H9 (cell line): ENCODE measurements around the gene DTNBP1. TPM values are rescaled to one million over a fixed set of nuclear protein-coding genes. Genes with fewer than 3 reads are reported as not detected.

Experiments
- DNase-seq: peaks from one replicate; pipeline ENCODE4 v3.0.0-alpha.2; 2017
- H2AFZ ChIP-seq: one replicate; pipeline ENCODE4 v1.6.1; 2013; ENCODE audit warnings: mild to moderate bottlenecking, low read length, control low read depth, moderate library complexity
- H2AK5ac ChIP-seq: 2 replicates; pipeline ENCODE4 v1.6.1; 2013; ENCODE audit warnings: low read length, control low read depth, mixed read lengths; ENCODE audit not compliant: insufficient read length
- H2BK120ac ChIP-seq: one replicate; pipeline ENCODE4 v1.6.1; 2013; ENCODE audit warnings: low read depth, mild to moderate bottlenecking, low read length, control low read depth, inconsistent platforms; ENCODE audit not compliant: poor library complexity, severe bottlenecking
- H2BK12ac ChIP-seq: 2 replicates; pipeline ENCODE4 v1.6.1; 2013; ENCODE audit warnings: low read length, control low read depth, mixed read lengths, low read depth; ENCODE audit not compliant: insufficient read length
- H2BK15ac ChIP-seq: 2 replicates; pipeline ENCODE4 v1.6.1; 2013; ENCODE audit warnings: low read depth, low read length, control low read depth
- H2BK20ac ChIP-seq: one replicate; pipeline ENCODE4 v1.6.1; 2013; ENCODE audit warnings: low read depth, mild to moderate bottlenecking, low read length, control low read depth, inconsistent platforms; ENCODE audit not compliant: poor library complexity, severe bottlenecking
- H2BK5ac ChIP-seq: 2 replicates; pipeline ENCODE4 v1.6.1; 2013; ENCODE audit warnings: low read length, control low read depth, mixed read lengths; ENCODE audit not compliant: insufficient read length
- H3K14ac ChIP-seq: 2 replicates; pipeline ENCODE4 v1.6.1; 2013; ENCODE audit warnings: low read length, control low read depth; ENCODE audit not compliant: insufficient read depth
- H3K18ac ChIP-seq: 2 replicates; pipeline ENCODE4 v1.6.1; 2013; ENCODE audit warnings: low read depth, mild to moderate bottlenecking, mixed read lengths, low read length, control low read depth; ENCODE audit not compliant: insufficient read length
- H3K23ac ChIP-seq: 2 replicates; pipeline ENCODE4 v1.6.1; 2013; ENCODE audit warnings: low read length, control low read depth, mixed read lengths, low read depth; ENCODE audit not compliant: insufficient read length
- H3K23me2 ChIP-seq: 2 replicates; pipeline ENCODE4 v1.6.1; 2013; ENCODE audit warnings: low read depth, mild to moderate bottlenecking, mixed read lengths, low read length, control low read depth; ENCODE audit not compliant: insufficient read length, poor library complexity, severe bottlenecking
- H3K27ac ChIP-seq: 2 replicates; pipeline ENCODE4 v1.5.1; 2013; ENCODE audit warnings: low read length, control low read depth, mixed read lengths, low read depth; ENCODE audit not compliant: insufficient read length
- H3K27me3 ChIP-seq: 2 replicates; pipeline ENCODE4 v1.6.1; 2013; ENCODE audit warnings: low read length, control low read depth, inconsistent platforms; ENCODE audit not compliant: insufficient read depth
- H3K4ac ChIP-seq: 2 replicates; pipeline ENCODE4 v1.6.1; 2013; ENCODE audit warnings: low read depth, mild to moderate bottlenecking, control low read depth, inconsistent platforms, low read length, moderate library complexity
- H3K4me1 ChIP-seq: 2 replicates; pipeline ENCODE4 v1.6.1; 2013; ENCODE audit warnings: low read length, control low read depth, inconsistent platforms; ENCODE audit not compliant: insufficient read depth
- H3K4me2 ChIP-seq: 2 replicates; pipeline ENCODE4 v1.6.1; 2013; ENCODE audit warnings: low read length, control low read depth, mixed read lengths; ENCODE audit not compliant: insufficient read length, insufficient read depth
- H3K56ac ChIP-seq: 2 replicates; pipeline ENCODE4 v1.6.1; 2013; ENCODE audit warnings: low read depth, mild to moderate bottlenecking, mixed read lengths, low read length, control low read depth; ENCODE audit not compliant: insufficient read length
- H3K79me1 ChIP-seq: 2 replicates; pipeline ENCODE4 v1.6.1; 2013; ENCODE audit warnings: low read depth, mild to moderate bottlenecking, moderate library complexity, low read length, control low read depth, inconsistent platforms; ENCODE audit not compliant: insufficient read depth, poor library complexity, severe bottlenecking
- H3K79me2 ChIP-seq: 2 replicates; pipeline ENCODE4 v1.6.1; 2013; ENCODE audit warnings: low read length, control low read depth, inconsistent platforms; ENCODE audit not compliant: insufficient read depth
- H3K9ac ChIP-seq: 2 replicates; pipeline ENCODE4 v1.6.1; 2013; ENCODE audit warnings: low read length, control low read depth, mixed read lengths; ENCODE audit not compliant: insufficient read length; ENCODE audit errors: extremely low read depth
- H3K9me3 ChIP-seq: one replicate; pipeline ENCODE4 v1.6.1; 2013; ENCODE audit warnings: low read depth, low read length, inconsistent platforms; ENCODE audit not compliant: control insufficient read depth
- H3T11ph ChIP-seq: one replicate; pipeline ENCODE4 v1.6.1; 2013; ENCODE audit warnings: mild to moderate bottlenecking, low read length, control low read depth, inconsistent platforms
- H4K20me1 ChIP-seq: one replicate; pipeline ENCODE4 v1.6.1; 2013; ENCODE audit not compliant: control insufficient read depth, insufficient read length, insufficient read depth
- H4K5ac ChIP-seq: 2 replicates; pipeline ENCODE4 v1.6.1; 2013; ENCODE audit warnings: low read depth, mild to moderate bottlenecking, mixed read lengths, low read length, control low read depth; ENCODE audit not compliant: insufficient read length
- H4K8ac ChIP-seq: replicated peaks from 2 replicates; pipeline ENCODE4 v1.6.1; 2013; ENCODE audit warnings: low read length, control low read depth, mixed read lengths, low read depth; ENCODE audit not compliant: insufficient read length
- H4K91ac ChIP-seq: 2 replicates; pipeline ENCODE4 v1.6.1; 2013; ENCODE audit warnings: low read depth, mild to moderate bottlenecking, moderate library complexity, mixed read lengths, low read length, control low read depth; ENCODE audit not compliant: insufficient read length
- H3K27ac Mint-ChIP-seq, 3 experiments: 2 replicates in 2 of 3; 3 replicates in 1 of 3; pipeline ENCODE4 v1.8.0; 2020 to 2021; ENCODE audit warnings: mixed read lengths in 3 of 3, mild to moderate bottlenecking in 1 of 3, moderate library complexity in 1 of 3
- H3K27me3 Mint-ChIP-seq: 2 replicates; pipeline ENCODE4 v1.8.0; 2021; ENCODE audit warnings: low read depth, mild to moderate bottlenecking, moderate library complexity, mixed read lengths
- H3K36me3 Mint-ChIP-seq, 3 experiments: 2 replicates in 2 of 3; 3 replicates in 1 of 3; pipeline ENCODE4 v1.8.0; 2020 to 2021; ENCODE audit warnings: low read depth in 3 of 3, mixed read lengths in 3 of 3; ENCODE audit not compliant: insufficient read depth in 1 of 3
- H3K4me1 Mint-ChIP-seq, 2 experiments: 2 replicates each; pipeline ENCODE4 v1.8.0; 2020; ENCODE audit warnings: mixed read lengths in 2 of 2
- H3K4me3 Mint-ChIP-seq, 2 experiments: 2 replicates in 1 of 2; 3 replicates in 1 of 2; pipeline ENCODE4 v1.8.0; 2020 to 2021; ENCODE audit warnings: mild to moderate bottlenecking in 2 of 2, mixed read lengths in 2 of 2, moderate library complexity in 1 of 2
- H3K9me3 Mint-ChIP-seq, 2 experiments: 2 replicates in 1 of 2; 3 replicates in 1 of 2; pipeline ENCODE4 v1.8.0; 2020; ENCODE audit warnings: mild to moderate bottlenecking in 2 of 2, mixed read lengths in 2 of 2, moderate library complexity in 1 of 2
- CTCF ChIP-seq: fragments of 200-600 bp; sonication (generic); conservative IDR thresholded peaks from 3 replicates; pipeline ENCODE4 v1.8.0; 2021; ENCODE audit warnings: antibody characterized with exemption, mild to moderate bottlenecking
- WGBS: extraction: QIAGEN DNeasy Blood & Tissue Kit; methylation state at CpG from one replicate; pipeline ENCODE4 v1.1.7; 2013; ENCODE audit warnings: missing lambda C conversion rate, low lambda C conversion rate, mixed read lengths; ENCODE audit not compliant: insufficient read length; ENCODE audit errors: extremely low coverage; 5-methylcytosine and 5-hydroxymethylcytosine counted together
- total RNA-seq: library from RNA; stranded (reverse); gene quantifications from 2 replicates; pipeline ENCODE4 v1.2.1, GENCODE V29; 2021

Gene DTNBP1
- total RNA-seq, 1 experiment from 2014 or later: 12.9 TPM

GRCh38 chr6:15615802-15616201, 47.0 kb downstream of the DTNBP1 start:
- Histone ChIP-seq H2AK5ac (no peak overlapping the region), H3K4ac (no peak overlapping the region), H3K23ac (no peak overlapping the region), H2BK15ac (no peak overlapping the region), H3K9ac (no peak overlapping the region), H2BK5ac (no peak overlapping the region), H2AFZ (no peak overlapping the region), H4K91ac (no peak overlapping the region), H2BK20ac (no peak overlapping the region), H4K20me1 (no peaks in the 10 kb centered on the region), H3K27ac (no peak overlapping the region), H3K4me2 (no peak overlapping the region), H4K8ac (no peak overlapping the region), H3K56ac (no peak overlapping the region), H3K27me3 (no peaks in the 10 kb centered on the region), H3K4me1 (peaks cover 5% of the 10 kb centered on the region; the same call in 1 of the 2 replicates), H3K79me2 (no peaks in the 10 kb centered on the region), H3K79me1 (no peaks in the 10 kb centered on the region), H3T11ph (no peak overlapping the region), H2BK12ac (no peak overlapping the region), H3K18ac (no peak overlapping the region), H3K23me2 (no peaks in the 10 kb centered on the region), H4K5ac (no peak overlapping the region), H3K9me3 (no peaks in the 10 kb centered on the region), H3K14ac (no peak overlapping the region), H2BK120ac (no peak overlapping the region)
- Mint-ChIP-seq H3K36me3 (peaks cover 12 to 31% (median 18%) of the 10 kb centered on the region in 3 experiments), H3K27me3 (no peaks in the 10 kb centered on the region), H3K9me3 (peaks cover 0 to 4% of the 10 kb centered on the region in 2 experiments; a peak in 1 of 5 replicates), H3K4me3 (no peak overlapping the region), H3K27ac (peak overlapping the region; percentile 46 to 81 (median 80); a peak in 4 of 7 replicates), H3K4me1 (peaks cover 25 to 29% of the 10 kb centered on the region in 2 experiments)
- no peak for TF ChIP-seq CTCF
- DNase-seq: no peak
- WGBS: 100% methylated on average over 1 of the region's 2 CpGs
